ENCODE results near the gene CRISPLD2.

CRISPLD2 gene

GRCh38 chr16:84889066-84889465 lies 69.3 kb downstream of the CRISPLD2 start:
- DNase-seq, result no peak
- TF ChIP-seq, protein P1, sequence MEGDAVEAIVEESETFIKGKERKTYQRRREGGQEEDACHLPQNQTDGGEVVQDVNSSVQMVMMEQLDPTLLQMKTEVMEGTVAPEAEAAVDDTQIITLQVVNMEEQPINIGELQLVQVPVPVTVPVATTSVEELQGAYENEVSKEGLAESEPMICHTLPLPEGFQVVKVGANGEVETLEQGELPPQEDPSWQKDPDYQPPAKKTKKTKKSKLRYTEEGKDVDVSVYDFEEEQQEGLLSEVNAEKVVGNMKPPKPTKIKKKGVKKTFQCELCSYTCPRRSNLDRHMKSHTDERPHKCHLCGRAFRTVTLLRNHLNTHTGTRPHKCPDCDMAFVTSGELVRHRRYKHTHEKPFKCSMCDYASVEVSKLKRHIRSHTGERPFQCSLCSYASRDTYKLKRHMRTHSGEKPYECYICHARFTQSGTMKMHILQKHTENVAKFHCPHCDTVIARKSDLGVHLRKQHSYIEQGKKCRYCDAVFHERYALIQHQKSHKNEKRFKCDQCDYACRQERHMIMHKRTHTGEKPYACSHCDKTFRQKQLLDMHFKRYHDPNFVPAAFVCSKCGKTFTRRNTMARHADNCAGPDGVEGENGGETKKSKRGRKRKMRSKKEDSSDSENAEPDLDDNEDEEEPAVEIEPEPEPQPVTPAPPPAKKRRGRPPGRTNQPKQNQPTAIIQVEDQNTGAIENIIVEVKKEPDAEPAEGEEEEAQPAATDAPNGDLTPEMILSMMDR (IDR thresholded peaks at IDR 0.05), result no peak
- Histone ChIP-seq H3K4me3 (no peak overlapping the region), H3K9me3 (no peaks in the 10 kb centered on the region), H3K4me1 (peaks cover 0 to 9% (median 0%) of the 10 kb centered on the region in 4 donors), H3K27ac (no peak overlapping the region), H3K36me3 (peaks cover 0 to 52% (median 5%) of the 10 kb centered on the region in 3 donors), H3K27me3 (peaks cover 0 to 7% of the 10 kb centered on the region in 2 donors)
- intact Hi-C loops (cut with DNase I; ENCODE audit: low total_unique reads), result no loop called here

DNA sequence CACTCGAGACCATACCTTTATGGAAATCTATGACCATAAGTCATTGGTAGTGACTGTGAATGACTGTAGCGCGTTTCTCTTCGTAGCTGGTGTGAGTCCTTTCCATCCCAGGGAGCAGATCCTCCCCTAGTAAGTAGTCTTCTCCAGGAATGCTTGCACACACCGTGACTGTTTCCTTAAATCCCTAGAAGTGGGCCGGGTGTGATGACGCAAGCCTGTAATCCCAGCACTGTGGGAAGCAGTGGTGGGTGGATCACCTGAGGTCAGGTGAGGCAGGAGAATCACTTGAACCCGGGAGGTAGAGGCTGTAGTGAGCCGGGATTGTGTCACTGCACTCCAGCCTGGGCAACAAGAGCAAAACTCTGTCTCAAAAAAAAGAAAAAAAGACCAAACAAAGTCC lies 70.6 kb downstream of the CRISPLD2 start:
- Histone ChIP-seq H3K4me3 (no peak overlapping the region), H3K36me3 (peaks cover 0 to 52% (median 5%) of the 10 kb centered on the region in 3 donors), H3K27ac (no peak overlapping the region), H3K4me1 (no peaks in the 10 kb centered on the region), H3K9me3 (no peaks in the 10 kb centered on the region), H3K27me3 (peaks cover 0 to 7% of the 10 kb centered on the region in 2 donors)
- DNase-seq, result no peak
- TF ChIP-seq, protein P1 (IDR thresholded peaks at IDR 0.05), result no peak
- intact Hi-C loops (cut with DNase I; ENCODE audit: low total_unique reads), result no loop called here

GRCh38 chr16:84891149-84891795 lies 71.5 kb downstream of the CRISPLD2 start:
- H3K27ac ChIP-seq, result no peak overlapping the region
- H3K4me3 ChIP-seq, result no peak overlapping the region
- peaks cover 0 to 48% (median 5%) of the 10 kb centered on the region in 3 donors for H3K36me3 ChIP-seq
- peaks cover 0 to 7% of the 10 kb centered on the region in 2 donors for H3K27me3 ChIP-seq
- TF ChIP-seq, protein P1 (IDR thresholded peaks at IDR 0.05), result no peak
- no peak for DNase-seq
- intact Hi-C loops (cut with DNase I; ENCODE audit: low total_unique reads), result no loop called here
- H3K4me1 ChIP-seq, result no peaks in the 10 kb centered on the region
- no peaks in the 10 kb centered on the region for H3K9me3 ChIP-seq

- intact Hi-C loops (cut with DNase I; ENCODE audit: low total_unique reads), result no loop called here
- no peaks in the 10 kb centered on the region for H3K4me1 ChIP-seq
- no peak for DNase-seq
- no peaks in the 10 kb centered on the region for H3K9me3 ChIP-seq
- H3K36me3 ChIP-seq, result peaks cover 0 to 49% (median 3%) of the 10 kb centered on the region in 3 donors
- peaks cover 0 to 7% of the 10 kb centered on the region in 2 donors for H3K27me3 ChIP-seq
- TF ChIP-seq, protein P1 (IDR thresholded peaks at IDR 0.05), result no peak
- no peak overlapping the region for H3K27ac ChIP-seq
- no peak overlapping the region for H3K4me3 ChIP-seq
Measured at GRCh38 chr16:84892097-84892496, 72.3 kb downstream of the CRISPLD2 start.

GRCh38 chr16:84893467-84893848 lies 73.7 kb downstream of the CRISPLD2 start:
- Histone ChIP-seq H3K27ac (no peak overlapping the region), H3K9me3 (no peaks in the 10 kb centered on the region), H3K27me3 (peaks cover 0 to 7% of the 10 kb centered on the region in 2 donors), H3K4me3 (no peak overlapping the region), H3K36me3 (peaks cover 0 to 53% (median 0%) of the 10 kb centered on the region in 3 donors), H3K4me1 (no peaks in the 10 kb centered on the region)
- intact Hi-C loops (cut with DNase I; ENCODE audit: low total_unique reads), result no loop called here
- no peak for DNase-seq
- TF ChIP-seq, protein P1 (IDR thresholded peaks at IDR 0.05), result no peak
